Mesothelial cell of epicardium (in vitro differentiated cells): Measurements from ENCODE around the gene TESMIN. TPM values are rescaled to one million over a fixed set of nuclear protein-coding genes. Genes with fewer than 3 reads are reported as not detected.

Experiments
- DNase-seq, 2 experiments: peaks; one replicate each; pipeline ENCODE4 v3.0.0; 2021; ENCODE audit warnings: low spot score in 2 of 2; ENCODE audit not compliant: unreplicated experiment in 2 of 2
- H3K27ac Mint-ChIP-seq: 2 replicates; pipeline ENCODE4 v1.8.0; 2021; ENCODE audit warnings: mixed read lengths
- H3K27me3 Mint-ChIP-seq: 2 replicates; pipeline ENCODE4 v1.8.0; 2021; ENCODE audit warnings: low read depth, mixed read lengths
- H3K36me3 Mint-ChIP-seq: 2 replicates; pipeline ENCODE4 v1.8.0; 2021; ENCODE audit warnings: mixed read lengths
- H3K4me1 Mint-ChIP-seq: 2 replicates; pipeline ENCODE4 v1.8.0; 2021; ENCODE audit warnings: mixed read lengths
- H3K4me3 Mint-ChIP-seq: 2 replicates; pipeline ENCODE4 v1.8.0; 2021; ENCODE audit warnings: mild to moderate bottlenecking, moderate library complexity, mixed read lengths
- H3K9me3 Mint-ChIP-seq: 2 replicates; pipeline ENCODE4 v1.8.0; 2021; ENCODE audit warnings: mixed read lengths
- CTCF ChIP-seq: fragments of 200-600 bp; sonication (generic); IDR thresholded peaks from one replicate; pipeline ENCODE4 v1.5.0; 2021; ENCODE audit warnings: antibody characterized with exemption; ENCODE audit not compliant: unreplicated experiment
- total RNA-seq: library from RNA; stranded (reverse); gene quantifications from 3 replicates; pipeline ENCODE4 v1.2.1, GENCODE V29; 2021

The TESMIN gene
- total RNA-seq, 1 donor from 2014 or later: 16.0 TPM

GRCh38 chr11:68767672-68768071 lies 16.4 kb upstream of the TESMIN start:
- Mint-ChIP-seq H3K27me3 (peaks cover 5% of the 10 kb centered on the region), H3K4me3 (no peak overlapping the region), H3K36me3 (no peaks in the 10 kb centered on the region), H3K4me1 (peaks cover 26% of the 10 kb centered on the region), H3K9me3 (no peaks in the 10 kb centered on the region), H3K27ac (no peak overlapping the region)
- no peak for TF ChIP-seq CTCF
- DNase-seq: no peak

- H3K4me1 Mint-ChIP-seq: peaks cover 33% of the 10 kb centered on the region
- no peak overlapping the region for H3K4me3 Mint-ChIP-seq
- H3K27me3 Mint-ChIP-seq: peaks cover 5% of the 10 kb centered on the region
- no peaks in the 10 kb centered on the region for H3K36me3 Mint-ChIP-seq
- no peaks in the 10 kb centered on the region for H3K9me3 Mint-ChIP-seq
- no peak overlapping the region for H3K27ac Mint-ChIP-seq
- no peak for DNase-seq
- TF ChIP-seq CTCF: no peak
These were observed 15.5 kb upstream of the TESMIN start for GRCh38 chr11:68766786-68767185.

DNA sequence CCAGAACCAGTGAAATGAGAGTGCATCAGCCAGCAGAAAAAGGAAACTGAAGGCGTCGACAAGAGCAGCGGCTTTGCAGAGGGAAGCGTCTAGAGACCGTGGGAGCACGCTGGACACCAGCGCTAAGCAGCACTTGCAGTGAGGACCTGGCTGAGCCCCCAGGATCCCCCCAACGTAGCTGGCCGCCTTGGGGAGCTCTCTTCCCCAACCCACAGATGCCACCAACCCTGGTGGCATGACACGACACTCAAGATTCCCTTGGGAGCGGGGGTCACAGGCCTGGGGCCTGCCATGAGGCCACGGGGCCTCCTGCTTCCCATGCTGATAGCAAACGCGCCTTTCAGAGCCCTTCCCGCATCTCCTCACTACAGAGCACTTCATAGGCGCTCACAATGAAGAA lies 13.4 kb upstream of the TESMIN start:
- H3K4me1 Mint-ChIP-seq: peaks cover 23% of the 10 kb centered on the region
- peak overlapping the region; percentile 48 for H3K27ac Mint-ChIP-seq
- no peak for TF ChIP-seq CTCF
- H3K27me3 Mint-ChIP-seq: no peaks in the 10 kb centered on the region
- DNase-seq: no peak
- H3K9me3 Mint-ChIP-seq: no peaks in the 10 kb centered on the region
- no peaks in the 10 kb centered on the region for H3K36me3 Mint-ChIP-seq
- H3K4me3 Mint-ChIP-seq: no peak overlapping the region

GRCh38 chr11:68763926-68764657 lies 12.8 kb upstream of the TESMIN start:
- TF ChIP-seq CTCF: no peak
- no peak for DNase-seq
- Mint-ChIP-seq H3K4me3 (no peak overlapping the region), H3K27me3 (no peaks in the 10 kb centered on the region), H3K4me1 (peaks cover 23% of the 10 kb centered on the region), H3K9me3 (no peaks in the 10 kb centered on the region), H3K27ac (peak overlapping the region; percentile 61), H3K36me3 (no peaks in the 10 kb centered on the region)

DNA sequence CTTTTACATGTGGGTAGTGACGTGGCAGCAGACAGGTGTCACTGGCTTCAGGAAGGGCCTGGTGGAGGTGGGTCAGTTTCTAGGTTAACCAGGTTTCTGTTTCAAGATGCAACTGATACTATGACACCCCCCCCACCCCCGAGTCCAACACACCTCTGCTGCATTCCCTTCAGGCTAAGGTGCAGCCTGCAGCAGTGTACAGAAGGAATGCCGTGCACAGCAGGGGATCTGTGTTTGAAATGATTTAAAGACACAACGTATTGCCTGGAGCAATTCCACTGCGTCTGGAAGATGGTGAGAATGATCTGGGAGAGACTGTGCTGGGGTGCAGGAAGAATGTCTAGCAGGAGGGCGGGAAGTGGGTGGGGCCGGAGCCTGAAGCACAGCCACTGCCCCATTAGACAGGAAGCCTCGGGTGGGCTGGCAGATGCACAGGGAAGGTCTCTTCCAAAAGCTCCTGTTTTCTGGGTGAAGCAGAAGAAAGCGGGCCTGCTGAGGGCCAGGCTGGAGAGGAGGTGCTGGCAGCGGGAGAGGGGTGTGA lies 11.9 kb upstream of the TESMIN start:
- Mint-ChIP-seq H3K9me3 (no peaks in the 10 kb centered on the region), H3K27ac (peak overlapping the region; percentile 93), H3K27me3 (no peaks in the 10 kb centered on the region), H3K4me1 (peaks cover 23% of the 10 kb centered on the region), H3K36me3 (no peaks in the 10 kb centered on the region), H3K4me3 (peak overlapping the region; percentile 49)
- DNase-seq: peak in 1 of 2 experiments; percentile 49
- TF ChIP-seq CTCF: no peak
